BE2C (cell line): ENCODE measurements around the gene SIM2.

Experiments used
- DNase-seq: peaks from one replicate; pipeline ENCODE4 v3.0.0-alpha.2; 2020
- H3K27me3 ChIP-seq: fragments of 250-450 bp; sonication (Bioruptor Pico); 2 replicates; pipeline ENCODE4 v1.5.1; 2020; ENCODE audit warnings: mild to moderate bottlenecking
- H3K36me3 ChIP-seq: fragments of 250-450 bp; sonication (Bioruptor Pico); 2 replicates; pipeline ENCODE4 v1.5.1; 2020; ENCODE audit warnings: mild to moderate bottlenecking
- H3K4me1 ChIP-seq: fragments of 250-450 bp; sonication (Bioruptor Pico); 2 replicates; pipeline ENCODE4 v1.5.1; 2020
- H3K4me3 ChIP-seq: 2 replicates; pipeline ENCODE4 v1.5.1; 2011; ENCODE audit warnings: low read depth, low read length
- H3K9me3 ChIP-seq: fragments of 250-450 bp; sonication (Bioruptor Pico); 2 replicates; pipeline ENCODE4 v1.5.1; 2020
- CTCF ChIP-seq: IDR thresholded peaks from 2 replicates; pipeline ENCODE4 v1.5.1; 2012; ENCODE audit warnings: mild to moderate bottlenecking, low read depth, low read length

Gene SIM2

GRCh38 chr21:36786186-36786585 lies 87.3 kb downstream of the SIM2 start:
- no peaks in the 10 kb centered on the region for H3K27me3 ChIP-seq
- no peak for TF ChIP-seq CTCF
- no peak overlapping the region for H3K4me3 ChIP-seq
- no peaks in the 10 kb centered on the region for H3K9me3 ChIP-seq
- no peaks in the 10 kb centered on the region for H3K36me3 ChIP-seq
- no peaks in the 10 kb centered on the region for H3K4me1 ChIP-seq
- DNase-seq = no peak

- no peaks in the 10 kb centered on the region for H3K27me3 ChIP-seq
- no peaks in the 10 kb centered on the region for H3K4me1 ChIP-seq
- no peak for DNase-seq
- H3K36me3 ChIP-seq = no peaks in the 10 kb centered on the region
- no peak for TF ChIP-seq CTCF
- H3K4me3 ChIP-seq = no peak overlapping the region
- H3K9me3 ChIP-seq = no peaks in the 10 kb centered on the region
These were observed 89.3 kb downstream of the SIM2 start for GRCh38 chr21:36788120-36788638.

GRCh38 chr21:36790616-36791015 lies 91.7 kb downstream of the SIM2 start:
- no peaks in the 10 kb centered on the region for H3K4me1 ChIP-seq
- no peak for TF ChIP-seq CTCF
- no peaks in the 10 kb centered on the region for H3K9me3 ChIP-seq
- H3K27me3 ChIP-seq = no peaks in the 10 kb centered on the region
- DNase-seq = no peak
- no peak overlapping the region for H3K4me3 ChIP-seq
- H3K36me3 ChIP-seq = no peaks in the 10 kb centered on the region

- Histone ChIP-seq H3K36me3 (no peaks in the 10 kb centered on the region), H3K4me1 (no peaks in the 10 kb centered on the region), H3K27me3 (no peaks in the 10 kb centered on the region), H3K9me3 (no peaks in the 10 kb centered on the region), H3K4me3 (no peak overlapping the region)
- no peak for TF ChIP-seq CTCF
- no peak for DNase-seq
These were observed 92.3 kb downstream of the SIM2 start for GRCh38 chr21:36791180-36791579.

- TF ChIP-seq CTCF = no peak
- DNase-seq = peak; percentile 17
- H3K27me3 ChIP-seq = no peaks in the 10 kb centered on the region
- H3K4me3 ChIP-seq = no peak overlapping the region
- H3K9me3 ChIP-seq = no peaks in the 10 kb centered on the region
- H3K4me1 ChIP-seq = no peaks in the 10 kb centered on the region
- no peaks in the 10 kb centered on the region for H3K36me3 ChIP-seq
These were observed 93.0 kb downstream of the SIM2 start for GRCh38 chr21:36791695-36792470.

GRCh38 chr21:36792505-36792967 lies 93.6 kb downstream of the SIM2 start:
- no peak for DNase-seq
- Histone ChIP-seq H3K4me3 (no peak overlapping the region), H3K9me3 (no peaks in the 10 kb centered on the region), H3K4me1 (no peaks in the 10 kb centered on the region), H3K36me3 (no peaks in the 10 kb centered on the region), H3K27me3 (no peaks in the 10 kb centered on the region)
- TF ChIP-seq CTCF = no peak
